ENCODE results near the gene IFIT3.
"Not testable (repeated sequence)": the region's sequence is repeated elsewhere in the genome, so short reads cannot be mapped to it uniquely, and the experiment has no call there.

DNA sequence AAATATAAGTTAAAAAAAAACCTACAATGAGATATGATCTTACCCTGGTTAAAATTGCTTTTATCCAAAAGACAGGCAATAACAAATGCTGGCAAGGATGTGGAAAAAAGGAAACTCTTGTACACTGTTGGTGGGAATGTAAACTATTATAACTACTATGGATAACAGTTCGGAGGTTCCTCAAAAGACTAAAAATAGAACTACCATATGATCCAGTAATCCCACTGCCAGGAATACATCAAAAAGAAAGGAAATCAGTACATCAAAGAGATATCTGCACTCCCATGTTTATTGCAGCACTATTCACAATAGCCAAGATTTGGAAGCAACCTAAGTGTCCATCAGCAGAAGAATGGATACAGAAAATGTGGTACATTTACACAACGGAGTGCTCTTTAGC lies 1.9 kb upstream of the IFIT3 start:
- not testable (repeated sequence) for TF ChIP-seq CTCF (IDR thresholded peaks at IDR 0.05); PHF8 (IDR thresholded peaks at IDR 0.05; ENCODE audit: borderline replicate concordance, low read depth); CBX8 (IDR thresholded peaks at IDR 0.05); ELK1 (IDR thresholded peaks at IDR 0.05; ENCODE audit: low read depth, low read length); MYC (IDR thresholded peaks at IDR 0.05; ENCODE audit: borderline replicate concordance, low read length); FOSL2 (IDR thresholded peaks at IDR 0.05); FOSL2 (CRISPR knock-in tag; IDR thresholded peaks at IDR 0.05); RFX5 (IDR thresholded peaks at IDR 0.05); KDM1A (IDR thresholded peaks at IDR 0.05; ENCODE audit: low read depth); SREBF2 (IDR thresholded peaks at IDR 0.05); GATA3 (IDR thresholded peaks at IDR 0.05; ENCODE audit: borderline replicate concordance); JUN (IDR thresholded peaks at IDR 0.05); MAFK (IDR thresholded peaks at IDR 0.05; ENCODE audit: partially characterized antibody)
- TF ChIP-seq, protein P1, sequence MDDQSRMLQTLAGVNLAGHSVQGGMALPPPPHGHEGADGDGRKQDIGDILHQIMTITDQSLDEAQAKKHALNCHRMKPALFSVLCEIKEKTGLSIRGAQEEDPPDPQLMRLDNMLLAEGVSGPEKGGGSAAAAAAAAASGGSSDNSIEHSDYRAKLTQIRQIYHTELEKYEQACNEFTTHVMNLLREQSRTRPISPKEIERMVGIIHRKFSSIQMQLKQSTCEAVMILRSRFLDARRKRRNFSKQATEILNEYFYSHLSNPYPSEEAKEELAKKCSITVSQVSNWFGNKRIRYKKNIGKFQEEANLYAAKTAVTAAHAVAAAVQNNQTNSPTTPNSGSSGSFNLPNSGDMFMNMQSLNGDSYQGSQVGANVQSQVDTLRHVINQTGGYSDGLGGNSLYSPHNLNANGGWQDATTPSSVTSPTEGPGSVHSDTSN (IDR thresholded peaks at IDR 0.05), result not testable (repeated sequence)
- TF ChIP-seq, protein P2, sequence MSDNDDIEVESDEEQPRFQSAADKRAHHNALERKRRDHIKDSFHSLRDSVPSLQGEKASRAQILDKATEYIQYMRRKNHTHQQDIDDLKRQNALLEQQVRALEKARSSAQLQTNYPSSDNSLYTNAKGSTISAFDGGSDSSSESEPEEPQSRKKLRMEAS (IDR thresholded peaks at IDR 0.05), result not testable (repeated sequence)

All from A549 (cell line).